Measurements from ENCODE around the gene ACHE.
"Not testable (repeated sequence)": the region's sequence is repeated elsewhere in the genome, so short reads cannot be mapped to it uniquely, and the experiment has no call there.

The ACHE gene

DNA sequence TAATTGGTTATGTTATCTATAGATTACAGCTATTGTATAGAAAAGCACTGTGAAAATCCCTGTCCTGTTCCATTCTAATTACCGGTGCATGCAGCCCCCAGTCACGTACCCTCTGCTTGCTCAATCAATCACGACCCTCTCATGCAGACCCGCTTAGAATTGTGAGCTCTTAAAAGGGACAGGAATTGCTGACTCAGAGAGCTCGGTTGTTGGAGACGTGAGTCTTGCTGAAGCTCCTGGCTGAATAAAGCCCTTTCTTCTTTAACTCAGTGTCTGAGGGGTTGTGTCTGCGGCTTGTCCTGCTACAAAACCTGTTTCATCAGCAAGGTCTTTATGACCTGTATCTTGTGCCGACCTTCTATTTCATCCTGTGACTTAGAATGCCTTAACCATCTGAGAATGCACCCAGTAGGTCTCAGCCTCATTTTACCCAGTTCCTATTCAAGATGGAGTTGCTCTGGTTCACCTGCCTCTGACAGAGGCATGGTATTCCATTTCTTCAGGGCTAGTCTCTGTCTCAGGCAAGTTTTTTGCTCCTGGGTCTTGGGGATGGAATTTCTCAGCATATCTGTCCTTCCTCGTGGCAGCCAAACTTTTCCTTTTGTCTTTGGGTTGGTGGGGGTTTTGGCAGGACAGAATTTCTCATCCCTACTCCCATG, 24.2 kb upstream of the ACHE start:
- not testable (repeated sequence) for H3K27me3 ChIP-seq (ENCODE audit: control insufficient read depth in 1 of 2, insufficient read depth in 2 of 2, low read length in 2 of 2); H3K27ac ChIP-seq (ENCODE audit: low read depth, low read length); H3K9ac ChIP-seq (ENCODE audit: low read depth in 1 of 2, low read length in 2 of 2); H3K4me3 ChIP-seq (ENCODE audit: low read depth in 1 of 2, low read length in 2 of 2); H3K9me3 ChIP-seq (ENCODE audit: control insufficient read depth in 1 of 2, low read length in 2 of 2); H3K36me3 ChIP-seq (ENCODE audit: control insufficient read depth in 1 of 2, insufficient read depth in 2 of 2, low read length in 2 of 2); H3K4me1 ChIP-seq (ENCODE audit: control insufficient read depth in 1 of 2, insufficient read depth in 2 of 2, low read length in 2 of 2)

DNA sequence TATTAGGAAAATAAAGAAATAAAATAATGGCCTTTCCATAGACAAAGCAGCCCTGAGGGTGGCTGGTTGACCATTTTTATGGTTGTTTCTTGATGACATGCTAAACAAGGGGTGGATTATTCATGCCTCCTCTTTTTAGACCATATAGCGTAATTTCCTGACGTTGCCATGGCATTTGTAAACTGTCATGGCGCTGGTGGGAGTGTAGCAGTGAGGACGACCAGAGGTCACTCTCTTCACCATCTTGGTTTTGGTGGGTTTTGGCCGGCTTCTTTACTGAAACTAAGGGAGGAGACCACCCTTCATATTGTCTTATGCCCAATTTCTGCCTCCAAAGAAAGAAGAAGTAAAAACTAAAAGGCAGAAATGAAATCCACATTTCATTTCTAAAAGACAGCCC, 23.6 kb upstream of the ACHE start:
- not testable (repeated sequence) for H3K36me3 ChIP-seq (ENCODE audit: control insufficient read depth in 1 of 2, insufficient read depth in 2 of 2, low read length in 2 of 2); H3K27me3 ChIP-seq (ENCODE audit: control insufficient read depth in 1 of 2, insufficient read depth in 2 of 2, low read length in 2 of 2); H3K4me1 ChIP-seq (ENCODE audit: control insufficient read depth in 1 of 2, insufficient read depth in 2 of 2, low read length in 2 of 2); H3K9me3 ChIP-seq (ENCODE audit: control insufficient read depth in 1 of 2, low read length in 2 of 2); H3K27ac ChIP-seq (ENCODE audit: low read depth, low read length); H3K9ac ChIP-seq (ENCODE audit: low read depth in 1 of 2, low read length in 2 of 2); H3K4me3 ChIP-seq (ENCODE audit: low read depth in 1 of 2, low read length in 2 of 2)

DNA sequence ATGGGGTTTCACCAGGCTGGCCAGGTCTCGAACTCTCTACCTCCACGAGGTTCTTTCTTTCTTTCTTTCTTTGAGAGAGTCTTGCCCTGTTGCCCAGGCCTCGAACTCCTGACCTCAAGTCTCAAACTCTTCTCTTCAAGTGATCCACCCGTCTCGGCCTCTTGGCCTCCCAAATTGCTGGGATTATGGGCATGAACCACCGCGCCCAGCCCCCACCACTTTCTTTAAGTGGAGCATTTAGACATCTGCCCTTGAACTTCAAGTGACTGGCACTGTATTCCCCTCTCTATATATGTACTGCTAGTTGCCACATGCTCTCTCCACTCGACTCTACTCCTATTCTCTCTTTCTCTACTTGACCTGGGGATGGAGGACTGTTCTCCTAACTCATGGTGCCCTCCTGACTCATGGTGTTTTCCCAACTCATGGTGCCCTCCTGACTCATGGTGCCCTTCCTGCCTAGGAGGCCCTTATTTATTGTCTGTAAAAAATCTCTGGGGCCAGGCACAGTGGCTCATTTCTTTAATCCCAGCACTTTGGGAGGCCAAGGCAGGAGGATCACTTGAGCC, 19.3 kb upstream of the ACHE start:
- Histone ChIP-seq H3K4me1 (ENCODE audit: control insufficient read depth in 1 of 2, insufficient read depth in 2 of 2, low read length in 2 of 2) (peaks cover 13 to 20% of the 10 kb centered on the region in 2 donors), H3K9ac (ENCODE audit: low read depth in 1 of 2, low read length in 2 of 2) (no peak overlapping the region), H3K9me3 (ENCODE audit: control insufficient read depth in 1 of 2, low read length in 2 of 2) (no peaks in the 10 kb centered on the region), H3K36me3 (ENCODE audit: control insufficient read depth in 1 of 2, insufficient read depth in 2 of 2, low read length in 2 of 2) (no peaks in the 10 kb centered on the region), H3K27ac (ENCODE audit: low read depth, low read length) (no peak overlapping the region), H3K27me3 (ENCODE audit: control insufficient read depth in 1 of 2, insufficient read depth in 2 of 2, low read length in 2 of 2) (no peaks in the 10 kb centered on the region), H3K4me3 (ENCODE audit: low read depth in 1 of 2, low read length in 2 of 2) (no peak overlapping the region)

DNA sequence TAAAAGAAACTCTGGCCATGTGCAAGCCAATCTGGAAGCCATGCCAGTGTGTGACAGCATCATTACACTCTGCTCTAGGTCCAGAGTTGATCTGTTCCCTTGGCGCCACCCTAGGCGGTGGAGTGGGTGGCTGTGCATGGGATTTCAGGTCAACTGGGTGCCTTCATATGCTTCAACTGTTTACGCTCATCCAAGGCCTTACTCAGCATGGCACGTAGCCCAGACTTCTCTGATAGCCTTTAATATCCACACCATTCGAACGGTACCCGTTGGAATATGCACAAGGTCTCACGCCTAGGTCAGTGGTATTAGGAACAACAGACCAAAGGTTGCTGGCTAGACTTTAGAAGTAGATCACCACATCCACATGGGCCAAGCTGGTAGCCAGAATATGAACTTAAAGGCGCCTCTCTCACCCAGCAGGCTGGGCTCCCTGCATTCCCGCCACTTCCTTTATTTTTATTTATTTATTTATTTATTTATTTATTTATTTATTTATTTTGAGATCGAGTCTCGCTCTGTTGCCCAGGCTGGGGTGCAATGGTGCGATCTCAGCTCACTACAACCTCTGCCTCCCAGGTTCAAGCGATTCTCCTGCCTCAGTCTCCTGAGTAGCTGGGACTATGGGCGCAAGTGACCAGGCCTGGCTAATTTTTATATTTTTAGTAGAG, 18.7 kb upstream of the ACHE start:
- no peak overlapping the region for H3K9ac ChIP-seq (ENCODE audit: low read depth in 1 of 2, low read length in 2 of 2)
- H3K9me3 ChIP-seq (ENCODE audit: control insufficient read depth in 1 of 2, low read length in 2 of 2), result no peaks in the 10 kb centered on the region
- peak overlapping the region; percentile 61 for H3K27ac ChIP-seq (ENCODE audit: low read depth, low read length)
- no peaks in the 10 kb centered on the region for H3K36me3 ChIP-seq (ENCODE audit: control insufficient read depth in 1 of 2, insufficient read depth in 2 of 2, low read length in 2 of 2)
- H3K4me3 ChIP-seq (ENCODE audit: low read depth in 1 of 2, low read length in 2 of 2), result no peak overlapping the region
- H3K27me3 ChIP-seq (ENCODE audit: control insufficient read depth in 1 of 2, insufficient read depth in 2 of 2, low read length in 2 of 2), result no peaks in the 10 kb centered on the region
- peaks cover 13 to 20% of the 10 kb centered on the region in 2 donors for H3K4me1 ChIP-seq (ENCODE audit: control insufficient read depth in 1 of 2, insufficient read depth in 2 of 2, low read length in 2 of 2)

DNA sequence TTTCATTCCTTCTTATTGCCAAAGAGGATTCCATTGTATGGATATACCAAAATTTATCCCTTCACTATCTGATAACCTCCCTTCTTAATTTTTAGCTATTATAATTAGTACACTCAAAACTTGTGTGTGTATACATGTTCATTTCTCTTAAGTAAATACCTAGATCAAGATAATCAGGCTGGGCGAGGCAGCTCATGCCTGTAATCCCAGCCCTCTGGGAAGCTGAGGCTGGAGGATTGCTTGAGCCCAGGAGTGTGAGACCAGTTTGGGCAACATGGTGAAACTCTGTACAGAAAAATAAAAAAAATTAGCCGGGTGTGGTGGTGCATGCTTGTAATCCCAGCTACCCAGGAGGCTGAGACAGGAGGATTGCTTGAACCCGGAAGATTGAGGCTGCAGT, 15.8 kb upstream of the ACHE start:
- no peak overlapping the region for H3K4me3 ChIP-seq (ENCODE audit: low read depth in 1 of 2, low read length in 2 of 2)
- H3K27me3 ChIP-seq (ENCODE audit: control insufficient read depth in 1 of 2, insufficient read depth in 2 of 2, low read length in 2 of 2), result no peaks in the 10 kb centered on the region
- peak overlapping the region; percentile 14 for H3K27ac ChIP-seq (ENCODE audit: low read depth, low read length)
- H3K4me1 ChIP-seq (ENCODE audit: control insufficient read depth in 1 of 2, insufficient read depth in 2 of 2, low read length in 2 of 2), result peaks cover 13 to 14% of the 10 kb centered on the region in 2 donors
- no peaks in the 10 kb centered on the region for H3K9me3 ChIP-seq (ENCODE audit: control insufficient read depth in 1 of 2, low read length in 2 of 2)
- no peak overlapping the region for H3K9ac ChIP-seq (ENCODE audit: low read depth in 1 of 2, low read length in 2 of 2)
- H3K36me3 ChIP-seq (ENCODE audit: control insufficient read depth in 1 of 2, insufficient read depth in 2 of 2, low read length in 2 of 2), result no peaks in the 10 kb centered on the region

DNA sequence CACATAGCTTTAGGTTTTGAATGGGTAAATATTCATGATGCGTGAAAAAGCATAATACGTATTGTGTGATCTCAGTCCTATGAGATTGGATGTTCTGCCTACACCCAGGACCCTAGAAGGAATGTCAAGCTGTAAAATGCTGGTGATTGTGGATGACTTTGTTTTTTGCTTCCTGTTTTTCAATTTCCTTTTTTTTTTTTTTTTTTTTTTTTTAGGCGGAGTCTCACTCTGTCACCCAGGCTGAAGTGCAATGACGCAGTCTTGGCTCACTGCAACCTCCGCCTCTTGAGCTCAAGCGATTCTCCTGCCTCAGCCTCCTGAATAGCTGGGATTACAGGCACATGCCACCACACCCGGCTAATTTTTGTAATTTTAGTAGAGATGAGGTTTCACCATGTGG, 14.8 kb upstream of the ACHE start:
- not testable (repeated sequence) for H3K9me3 ChIP-seq (ENCODE audit: control insufficient read depth in 1 of 2, low read length in 2 of 2); H3K27ac ChIP-seq (ENCODE audit: low read depth, low read length); H3K36me3 ChIP-seq (ENCODE audit: control insufficient read depth in 1 of 2, insufficient read depth in 2 of 2, low read length in 2 of 2); H3K27me3 ChIP-seq (ENCODE audit: control insufficient read depth in 1 of 2, insufficient read depth in 2 of 2, low read length in 2 of 2); H3K4me3 ChIP-seq (ENCODE audit: low read depth in 1 of 2, low read length in 2 of 2); H3K9ac ChIP-seq (ENCODE audit: low read depth in 1 of 2, low read length in 2 of 2)
- H3K4me1 ChIP-seq (ENCODE audit: control insufficient read depth in 1 of 2, insufficient read depth in 2 of 2, low read length in 2 of 2), result peaks cover 10 to 14% of the 10 kb centered on the region in 2 donors

DNA sequence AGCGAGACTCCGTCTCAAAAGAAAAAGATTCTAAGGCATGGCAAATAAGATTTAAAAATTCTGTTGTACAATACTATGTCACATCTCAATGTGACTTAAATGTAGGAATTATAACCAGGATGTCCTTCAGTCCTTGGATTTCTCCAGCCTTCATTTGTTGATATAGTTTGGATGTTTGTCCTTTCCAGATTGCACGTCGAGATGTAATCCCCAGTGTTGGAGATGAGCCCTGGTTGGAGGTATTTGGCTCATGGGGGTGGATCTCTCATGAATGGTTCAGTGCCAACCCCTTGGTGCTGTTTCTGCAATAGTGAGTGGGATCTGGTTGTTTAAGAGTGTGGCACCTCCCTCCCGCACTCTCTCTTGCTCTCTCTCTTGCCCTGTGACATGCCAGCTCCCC, 12.8 kb upstream of the ACHE start:
- Histone ChIP-seq H3K9me3 (ENCODE audit: control insufficient read depth in 1 of 2, low read length in 2 of 2) (no peaks in the 10 kb centered on the region), H3K4me1 (ENCODE audit: control insufficient read depth in 1 of 2, insufficient read depth in 2 of 2, low read length in 2 of 2) (peaks cover under 1 to 4% of the 10 kb centered on the region in 2 donors), H3K4me3 (ENCODE audit: low read depth in 1 of 2, low read length in 2 of 2) (no peak overlapping the region), H3K27me3 (ENCODE audit: control insufficient read depth in 1 of 2, insufficient read depth in 2 of 2, low read length in 2 of 2) (no peaks in the 10 kb centered on the region), H3K27ac (ENCODE audit: low read depth, low read length) (no peak overlapping the region), H3K9ac (ENCODE audit: low read depth in 1 of 2, low read length in 2 of 2) (no peak overlapping the region), H3K36me3 (ENCODE audit: control insufficient read depth in 1 of 2, insufficient read depth in 2 of 2, low read length in 2 of 2) (no peaks in the 10 kb centered on the region)

DNA sequence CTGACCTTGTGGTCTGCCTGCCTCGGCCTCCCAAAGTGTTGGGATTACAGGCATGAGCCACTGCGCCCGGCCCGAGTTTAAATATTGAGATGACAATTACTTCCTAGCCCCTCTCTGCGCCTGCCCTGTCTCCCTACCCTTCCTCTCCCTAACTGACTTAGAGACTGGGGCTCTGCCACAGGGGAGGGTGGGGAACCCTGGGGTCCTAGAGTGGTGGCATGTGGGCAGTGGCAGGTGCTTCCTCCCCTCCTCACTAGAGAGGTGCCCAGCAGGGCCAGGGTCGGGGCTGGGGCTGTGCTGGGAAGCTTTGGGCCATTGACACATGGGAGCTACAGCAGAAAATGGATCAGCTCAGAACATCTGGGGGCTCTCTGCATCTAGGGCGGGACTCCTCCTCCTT, 7.0 kb upstream of the ACHE start:
- Histone ChIP-seq H3K9ac (ENCODE audit: low read depth in 1 of 2, low read length in 2 of 2) (peak overlapping the region; percentile 25 to 39), H3K27ac (ENCODE audit: low read depth, low read length) (no peak overlapping the region), H3K27me3 (ENCODE audit: control insufficient read depth in 1 of 2, insufficient read depth in 2 of 2, low read length in 2 of 2) (no peaks in the 10 kb centered on the region)

DNA sequence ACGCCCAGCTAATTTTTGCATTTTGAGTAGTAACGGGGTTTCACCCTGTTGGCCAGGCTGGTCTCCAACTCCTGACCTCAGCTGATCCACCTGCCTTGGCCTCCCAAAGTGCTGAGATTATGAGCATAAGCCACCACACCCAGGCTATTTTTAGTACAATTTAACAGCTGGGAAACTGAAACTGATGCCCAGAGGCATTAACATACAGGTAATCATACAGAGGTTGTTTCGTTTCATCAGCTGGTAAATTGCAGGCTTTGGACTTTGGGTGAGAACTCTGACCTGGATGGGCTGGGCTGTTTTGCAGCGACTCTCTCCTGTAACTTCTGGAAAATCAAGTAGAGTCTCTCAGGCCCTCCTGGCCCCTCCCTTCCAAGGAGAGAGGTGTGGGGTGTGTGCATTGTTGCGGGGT, 6.2 kb upstream of the ACHE start:
- H3K4me1 ChIP-seq (ENCODE audit: control insufficient read depth in 1 of 2, insufficient read depth in 2 of 2, low read length in 2 of 2), result peaks cover 8 to 13% of the 10 kb centered on the region in 2 donors
- H3K27me3 ChIP-seq (ENCODE audit: control insufficient read depth in 1 of 2, insufficient read depth in 2 of 2, low read length in 2 of 2), result no peaks in the 10 kb centered on the region
- no peaks in the 10 kb centered on the region for H3K36me3 ChIP-seq (ENCODE audit: control insufficient read depth in 1 of 2, insufficient read depth in 2 of 2, low read length in 2 of 2)
- no peak overlapping the region for H3K4me3 ChIP-seq (ENCODE audit: low read depth in 1 of 2, low read length in 2 of 2)
- H3K27ac ChIP-seq (ENCODE audit: low read depth, low read length), result peak overlapping the region; percentile 66
- H3K9ac ChIP-seq (ENCODE audit: low read depth in 1 of 2, low read length in 2 of 2), result peak overlapping the region; percentile 25 to 39
- H3K9me3 ChIP-seq (ENCODE audit: control insufficient read depth in 1 of 2, low read length in 2 of 2), result no peaks in the 10 kb centered on the region

More for the DNA sequence above, 7.0 kb upstream of the ACHE start:
- Histone ChIP-seq H3K9me3 (ENCODE audit: control insufficient read depth in 1 of 2, low read length in 2 of 2) (no peaks in the 10 kb centered on the region), H3K4me1 (ENCODE audit: control insufficient read depth in 1 of 2, insufficient read depth in 2 of 2, low read length in 2 of 2) (peaks cover 5 to 11% of the 10 kb centered on the region in 2 donors), H3K4me3 (ENCODE audit: low read depth in 1 of 2, low read length in 2 of 2) (peak overlapping the region in 1 of 2 donors; percentile 8), H3K36me3 (ENCODE audit: control insufficient read depth in 1 of 2, insufficient read depth in 2 of 2, low read length in 2 of 2) (no peaks in the 10 kb centered on the region)

DNA sequence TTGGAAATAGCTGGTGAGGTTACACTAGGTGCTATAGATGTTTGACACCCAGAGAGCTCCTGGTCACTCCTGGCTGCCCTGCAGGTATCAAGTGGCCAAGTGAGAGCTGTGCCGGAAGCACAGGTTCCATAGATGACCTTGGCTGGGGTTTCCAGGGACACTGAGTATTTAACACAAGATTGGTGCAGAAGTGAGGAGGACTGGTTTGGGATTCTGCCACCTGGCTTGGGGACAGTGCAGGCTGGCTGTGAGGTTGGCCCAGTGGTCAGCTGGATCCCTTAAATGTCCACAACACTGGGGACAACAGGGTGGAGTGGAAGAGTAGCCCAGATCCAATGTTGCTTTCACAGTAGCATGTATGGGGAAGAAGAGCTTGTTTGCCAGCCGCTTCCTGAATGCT, 5.3 kb upstream of the ACHE start:
- Histone ChIP-seq H3K9me3 (ENCODE audit: control insufficient read depth in 1 of 2, low read length in 2 of 2) (no peaks in the 10 kb centered on the region), H3K27me3 (ENCODE audit: control insufficient read depth in 1 of 2, insufficient read depth in 2 of 2, low read length in 2 of 2) (peaks cover 6 to 7% of the 10 kb centered on the region in 2 donors), H3K4me3 (ENCODE audit: low read depth in 1 of 2, low read length in 2 of 2) (no peak overlapping the region), H3K36me3 (ENCODE audit: control insufficient read depth in 1 of 2, insufficient read depth in 2 of 2, low read length in 2 of 2) (no peaks in the 10 kb centered on the region), H3K4me1 (ENCODE audit: control insufficient read depth in 1 of 2, insufficient read depth in 2 of 2, low read length in 2 of 2) (peaks cover 14 to 20% of the 10 kb centered on the region in 2 donors), H3K27ac (ENCODE audit: low read depth, low read length) (no peak overlapping the region), H3K9ac (ENCODE audit: low read depth in 1 of 2, low read length in 2 of 2) (no peak overlapping the region)

Data from duodenal mucosa (tissue), 2 donors.